Prostate gland (tissue), 2 donors: Measurements from ENCODE around the gene PCDHGB3.

ENCODE experiments used
- POLR2A ChIP-seq: fragments of 450-650 bp; IDR thresholded peaks from one replicate; pipeline ENCODE4 v1.6.1; 2016; ENCODE audit warnings: antibody characterized with exemption, mild to moderate bottlenecking
- TF ChIP-seq, protein P1 (sequence below), 4 experiments: fragments of 200-600 bp in 2 of 4; fragments of 450-650 bp in 2 of 4; sonication (generic) in 2 of 4; IDR thresholded peaks; 1 replicate in 3 of 4; 2 replicates in 1 of 4; pipeline ENCODE4 v1.5.1; 2016 to 2019; ENCODE audit warnings: antibody characterized with exemption in 4 of 4, mild to moderate bottlenecking in 2 of 4, moderate library complexity in 2 of 4

DNA sequence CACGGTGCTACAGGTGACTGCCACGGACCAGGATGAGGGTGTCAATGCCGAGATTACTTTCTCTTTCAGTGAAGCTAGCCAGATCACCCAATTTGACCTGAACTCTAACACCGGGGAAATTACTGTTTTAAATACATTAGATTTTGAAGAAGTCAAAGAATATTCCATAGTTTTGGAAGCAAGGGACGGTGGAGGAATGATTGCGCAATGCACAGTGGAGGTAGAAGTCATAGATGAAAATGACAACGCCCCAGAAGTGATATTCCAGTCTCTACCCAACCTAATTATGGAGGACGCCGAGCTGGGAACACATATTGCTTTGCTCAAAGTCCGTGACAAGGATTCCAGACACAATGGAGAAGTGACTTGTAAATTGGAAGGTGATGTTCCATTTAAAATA is 18.6 kb downstream of the PCDHGB3 start:
- TF ChIP-seq POLR2A = no peak
- TF ChIP-seq, protein P1, sequence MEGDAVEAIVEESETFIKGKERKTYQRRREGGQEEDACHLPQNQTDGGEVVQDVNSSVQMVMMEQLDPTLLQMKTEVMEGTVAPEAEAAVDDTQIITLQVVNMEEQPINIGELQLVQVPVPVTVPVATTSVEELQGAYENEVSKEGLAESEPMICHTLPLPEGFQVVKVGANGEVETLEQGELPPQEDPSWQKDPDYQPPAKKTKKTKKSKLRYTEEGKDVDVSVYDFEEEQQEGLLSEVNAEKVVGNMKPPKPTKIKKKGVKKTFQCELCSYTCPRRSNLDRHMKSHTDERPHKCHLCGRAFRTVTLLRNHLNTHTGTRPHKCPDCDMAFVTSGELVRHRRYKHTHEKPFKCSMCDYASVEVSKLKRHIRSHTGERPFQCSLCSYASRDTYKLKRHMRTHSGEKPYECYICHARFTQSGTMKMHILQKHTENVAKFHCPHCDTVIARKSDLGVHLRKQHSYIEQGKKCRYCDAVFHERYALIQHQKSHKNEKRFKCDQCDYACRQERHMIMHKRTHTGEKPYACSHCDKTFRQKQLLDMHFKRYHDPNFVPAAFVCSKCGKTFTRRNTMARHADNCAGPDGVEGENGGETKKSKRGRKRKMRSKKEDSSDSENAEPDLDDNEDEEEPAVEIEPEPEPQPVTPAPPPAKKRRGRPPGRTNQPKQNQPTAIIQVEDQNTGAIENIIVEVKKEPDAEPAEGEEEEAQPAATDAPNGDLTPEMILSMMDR (IDR thresholded peaks at IDR 0.05) = no peak
